NT2/D1 (cell line): ENCODE measurements around the gene ZNF831.

Experiments used
- YY1 ChIP-seq: IDR thresholded peaks from 2 replicates; pipeline ENCODE4 v1.6.1; 2011; ENCODE audit not compliant: insufficient read length, insufficient read depth
- ZNF274 ChIP-seq: IDR thresholded peaks from 2 replicates; pipeline ENCODE4 v1.6.1; 2011; ENCODE audit warnings: mild to moderate bottlenecking, low read depth, low read length

DNA sequence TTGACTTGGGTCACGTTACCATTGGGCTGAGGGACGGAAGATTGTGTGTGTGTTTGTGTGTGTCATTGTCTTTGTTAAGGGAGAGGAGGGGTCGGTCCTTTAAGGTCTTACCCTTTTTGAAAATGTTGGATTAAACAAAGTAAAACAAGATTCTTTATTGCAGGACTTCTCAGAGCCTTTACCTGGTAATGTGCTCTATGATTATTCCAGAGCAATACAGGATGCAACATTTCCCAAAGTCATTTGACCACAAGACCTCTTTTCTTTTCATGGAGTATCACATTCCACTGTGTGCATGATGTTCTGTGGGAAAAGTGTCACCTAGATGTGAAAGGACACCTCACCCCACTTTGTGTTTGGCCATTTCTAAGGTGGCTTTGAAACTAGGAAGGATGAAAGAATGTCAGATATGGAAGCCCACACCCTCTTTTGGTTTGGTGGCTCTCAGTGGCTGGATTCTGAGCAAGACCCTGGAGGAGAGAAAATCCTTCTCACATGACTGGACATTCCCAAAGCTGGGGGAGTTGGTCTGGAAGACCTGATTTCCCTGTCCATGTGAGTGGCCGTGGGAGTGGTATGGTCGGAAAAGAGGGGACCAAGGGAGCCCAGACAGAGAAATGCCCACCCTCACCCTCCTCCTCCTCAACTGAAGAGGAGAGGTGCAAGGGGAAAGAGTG is 18.2 kb upstream of the ZNF831 start:
- TF ChIP-seq YY1 (no peak), ZNF274 (no peak)
